Cortex of kidney (tissue), 1 donor: ENCODE results near the gene RPL41.
"Not testable (repeated sequence)": the region's sequence is repeated elsewhere in the genome, so short reads cannot be mapped to it uniquely, and the experiment has no call there.

Source experiments
- DNase-seq: peaks from one replicate; lab custom pipeline; 2025; lab: John Stamatoyannopoulos, UW

Gene RPL41

DNA sequence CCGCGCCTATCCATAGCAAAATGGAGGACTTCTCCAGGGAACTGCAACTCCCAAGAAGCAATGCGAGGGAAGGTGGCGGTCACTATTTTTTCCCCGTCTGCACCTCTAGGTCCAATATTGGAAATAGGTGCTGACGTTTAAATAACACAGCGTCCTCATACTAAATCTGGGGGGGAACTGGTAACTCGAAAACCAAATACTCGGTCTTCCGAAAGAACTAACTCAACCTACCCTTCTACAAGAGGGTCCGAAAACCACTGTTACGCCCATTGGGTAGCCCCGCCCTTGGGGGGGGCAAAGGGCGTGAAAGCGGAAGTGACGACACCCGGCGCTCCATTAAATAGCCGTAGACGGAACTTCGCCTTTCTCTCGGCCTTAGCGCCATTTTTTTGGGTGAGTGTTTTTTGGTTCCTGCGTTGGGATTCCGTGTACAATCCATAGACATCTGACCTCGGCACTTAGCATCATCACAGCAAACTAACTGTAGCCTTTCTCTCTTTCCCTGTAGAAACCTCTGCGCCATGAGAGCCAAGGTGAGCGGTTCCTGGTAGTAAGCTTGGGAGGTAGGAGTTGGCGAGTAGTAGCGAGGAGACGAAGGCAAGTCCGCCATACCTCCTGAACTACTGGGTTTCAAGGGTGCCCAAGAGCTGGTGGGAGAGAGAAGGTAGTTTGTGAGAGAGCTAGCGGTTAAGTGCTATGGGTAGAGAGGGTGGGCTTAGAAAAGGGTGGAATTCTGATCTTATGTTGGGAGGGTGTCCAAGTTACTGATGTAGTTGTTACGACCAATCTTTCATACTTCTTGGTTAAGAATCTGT is at the start of gene RPL41:
TSS of gene RPL41 (plus strand) at position 367 of the 815 bp plus-strand sequence.
- DNase-seq: no peak

DNA sequence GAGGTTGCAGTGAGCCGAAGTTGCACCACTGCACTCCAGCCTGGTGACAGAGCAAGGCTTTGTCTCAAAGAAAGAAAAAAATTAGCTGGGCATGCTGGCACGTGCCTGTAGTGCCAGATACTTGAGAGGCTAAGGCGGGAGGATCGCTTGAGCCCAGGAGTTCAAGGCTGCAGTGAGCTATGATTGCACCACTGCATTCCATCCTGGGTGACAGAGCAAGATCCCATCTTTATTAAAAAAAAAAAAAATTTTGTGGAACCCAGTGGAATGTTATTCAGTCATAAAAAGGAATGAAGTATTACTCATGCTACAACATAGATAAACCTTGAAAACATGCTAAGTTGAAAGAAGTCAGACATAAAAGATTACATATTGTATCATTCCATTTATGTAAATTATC is 44.8 kb upstream of the RPL41 start:
- DNase-seq: no peak

GRCh38 chr12:56074396-56074795 is 42.0 kb upstream of the RPL41 start:
- DNase-seq: no peak

DNA sequence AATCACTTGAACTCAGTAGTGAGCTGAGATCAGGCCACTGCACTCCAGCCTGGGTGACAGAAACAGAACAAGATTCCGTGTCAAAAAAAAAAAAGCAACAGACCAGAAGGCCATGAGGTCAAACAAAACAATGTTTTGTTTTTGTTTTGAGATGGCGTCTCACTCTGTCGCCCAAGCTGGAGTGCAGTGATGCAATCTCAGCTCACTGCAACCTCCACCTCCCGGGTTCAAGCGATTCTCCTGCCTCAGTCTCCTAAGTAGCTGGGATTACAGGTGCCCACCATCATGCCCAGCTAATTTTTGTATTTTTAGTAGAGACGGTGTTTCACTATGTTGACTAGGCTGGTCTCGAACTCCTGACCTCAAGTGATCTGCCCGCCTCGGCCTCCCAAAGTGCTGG is 38.5 kb upstream of the RPL41 start:
- DNase-seq: not testable (repeated sequence)

DNA sequence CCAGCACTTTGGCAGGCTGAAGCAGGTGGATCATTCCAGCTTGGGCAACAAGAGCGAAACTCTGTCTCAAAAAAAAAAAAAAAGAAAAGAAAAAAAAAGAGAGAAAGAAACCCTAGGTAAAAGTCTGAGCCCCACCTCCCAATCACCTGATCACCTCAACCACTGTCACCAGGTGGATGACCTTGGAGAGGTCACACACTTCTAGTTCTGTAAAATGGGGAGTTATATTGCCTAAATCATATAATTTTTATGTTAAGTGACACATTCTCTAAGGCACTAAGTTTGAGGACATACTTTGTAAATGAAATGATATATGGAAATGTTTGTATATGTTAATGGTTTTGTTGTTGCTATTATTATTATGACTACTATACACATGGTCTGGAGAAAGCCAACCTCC is 38.0 kb upstream of the RPL41 start:
- DNase-seq: no peak

GRCh38 chr12:56078931-56079722 is 37.3 kb upstream of the RPL41 start:
- peak; percentile 59 for DNase-seq

- DNase-seq: peak; percentile 59
These were observed 36.5 kb upstream of the RPL41 start, which contains the start of gene ERBB3 for GRCh38 chr12:56079723-56080555. TSS of gene ERBB3 (plus strand) at chr12:56080165. CDS start at chr12:56080301, 136 bp downstream.

- DNase-seq: no peak
These were observed 35.8 kb upstream of the RPL41 start for GRCh38 chr12:56080556-56081138.

DNA sequence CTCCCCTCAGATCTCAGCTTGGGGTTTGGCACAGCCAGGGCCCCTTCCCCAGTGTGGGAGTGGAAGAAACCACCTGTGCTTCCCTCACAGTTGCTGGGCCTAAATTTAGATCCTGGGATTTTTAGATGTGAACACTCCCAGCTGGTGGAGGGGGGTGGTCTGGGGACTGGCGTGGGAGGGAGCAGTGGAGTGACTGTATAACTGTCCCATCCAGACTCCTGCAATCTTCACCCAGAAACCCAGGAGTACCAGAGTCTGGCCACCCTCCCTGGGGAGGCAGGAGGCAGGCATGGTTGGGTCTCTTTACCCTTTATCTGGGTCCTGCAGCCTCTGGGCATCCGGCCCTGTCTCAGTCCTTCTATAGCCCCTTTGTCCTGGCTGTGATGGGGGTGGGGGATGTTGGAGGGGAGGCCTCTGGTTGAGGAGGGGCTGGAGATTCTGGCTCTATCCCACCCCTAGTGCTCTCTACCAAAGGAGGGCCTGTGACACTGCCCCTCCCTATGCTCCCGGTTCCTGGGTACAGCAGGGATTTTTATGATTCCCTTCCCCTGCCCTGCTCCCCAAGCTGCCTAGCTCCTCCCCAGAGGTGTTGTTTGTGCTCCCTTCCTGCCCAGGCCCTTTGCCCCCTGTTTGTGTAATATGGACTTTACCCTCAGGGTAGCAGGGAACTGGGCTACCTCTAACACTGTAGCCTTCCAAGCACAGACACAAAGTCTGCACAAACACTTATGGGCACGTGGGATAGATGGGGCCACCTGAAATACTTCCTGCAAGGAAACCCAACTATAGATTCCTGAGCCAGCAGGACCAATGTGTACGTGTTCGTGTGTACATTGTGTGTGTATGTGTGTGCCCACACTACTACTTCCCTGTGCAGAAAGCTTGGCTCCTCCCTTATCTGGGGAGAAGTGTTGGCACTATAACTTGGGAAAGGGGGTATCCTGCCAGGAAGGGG is 34.8 kb upstream of the RPL41 start:
- no peak for DNase-seq

DNA sequence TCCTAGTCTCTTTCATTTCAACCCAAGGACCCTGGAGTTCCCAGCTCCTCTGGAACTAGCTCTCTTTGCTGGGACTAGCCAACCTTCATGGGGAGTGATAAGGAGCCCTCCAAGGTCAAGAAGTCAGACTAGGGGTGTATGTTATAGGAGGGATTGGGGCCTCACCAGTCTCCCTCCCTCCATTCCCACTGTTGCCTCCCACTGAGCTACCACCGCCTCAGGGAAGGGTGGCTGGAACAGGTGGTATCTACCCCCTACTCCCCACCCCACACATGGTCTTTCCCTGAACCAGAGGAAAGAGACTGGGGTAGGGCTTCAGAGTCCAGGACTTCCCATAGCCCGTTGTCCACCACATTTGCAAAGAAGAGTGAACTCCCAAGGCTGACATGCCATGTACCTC is 34.1 kb upstream of the RPL41 start:
- no peak for DNase-seq

GRCh38 chr12:56082967-56083366 is 33.5 kb upstream of the RPL41 start:
- no peak for DNase-seq

- DNase-seq: no peak
These were observed 31.4 kb upstream of the RPL41 start for GRCh38 chr12:56084958-56085543.

DNA sequence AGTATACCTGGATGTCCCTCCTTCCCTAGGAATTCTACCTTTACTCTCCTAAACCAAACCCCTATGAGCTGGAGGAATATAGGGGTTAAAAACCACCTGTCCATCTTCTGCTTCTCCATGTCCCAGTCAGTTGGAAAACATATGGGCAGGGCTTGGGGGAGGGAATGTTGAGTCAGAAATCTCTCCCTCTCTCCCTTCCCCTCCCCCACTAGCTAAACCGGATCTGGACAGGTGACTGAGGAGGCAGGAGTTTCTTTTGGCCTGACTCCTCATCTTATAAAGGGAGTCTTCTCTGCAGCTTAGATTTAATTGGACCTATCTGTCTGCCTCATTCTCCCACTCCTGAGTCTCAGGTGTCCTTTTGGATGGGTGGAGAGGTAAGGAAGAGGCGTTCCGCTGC is 30.3 kb upstream of the RPL41 start:
- no peak for DNase-seq

GRCh38 chr12:56086608-56087007 is 29.8 kb upstream of the RPL41 start:
- DNase-seq: no peak

DNA sequence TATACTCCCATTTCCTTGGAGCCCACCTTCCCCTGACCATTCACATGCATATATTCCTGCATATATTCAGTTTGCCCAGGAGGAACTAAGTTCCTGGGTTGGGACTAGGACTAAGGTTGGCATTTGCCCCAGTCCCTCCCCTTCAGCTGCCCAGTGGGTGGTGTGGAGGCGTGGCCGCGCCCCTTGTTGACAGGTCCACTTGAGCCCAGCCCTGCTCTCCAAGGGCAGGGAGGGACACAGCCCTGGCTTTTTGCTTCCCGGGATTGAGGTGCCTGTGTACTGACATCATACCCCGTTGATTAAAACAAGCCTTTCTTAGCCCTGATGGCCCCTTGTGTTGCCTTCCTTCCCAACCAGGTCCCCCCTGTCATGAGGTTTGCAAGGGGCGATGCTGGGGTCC is 29.2 kb upstream of the RPL41 start:
- no peak for DNase-seq

- DNase-seq: no peak
These were observed 18.7 kb upstream of the RPL41 start for GRCh38 chr12:56097738-56098137.

DNA sequence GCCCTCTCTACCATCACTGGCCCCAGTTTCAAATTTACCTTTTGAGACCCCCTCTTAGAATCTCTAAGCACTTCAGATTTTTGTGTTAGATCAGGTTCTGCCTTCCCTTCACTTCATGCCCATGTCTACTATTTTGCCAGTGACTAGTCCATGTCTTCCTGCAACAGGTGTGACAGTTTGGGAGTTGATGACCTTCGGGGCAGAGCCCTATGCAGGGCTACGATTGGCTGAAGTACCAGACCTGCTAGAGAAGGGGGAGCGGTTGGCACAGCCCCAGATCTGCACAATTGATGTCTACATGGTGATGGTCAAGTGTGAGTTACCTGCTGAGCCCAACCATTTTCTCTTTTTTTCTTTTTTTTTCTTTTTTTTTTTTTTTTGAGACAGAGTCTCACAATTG is 17.8 kb upstream of the RPL41 start:
- DNase-seq: no peak

DNA sequence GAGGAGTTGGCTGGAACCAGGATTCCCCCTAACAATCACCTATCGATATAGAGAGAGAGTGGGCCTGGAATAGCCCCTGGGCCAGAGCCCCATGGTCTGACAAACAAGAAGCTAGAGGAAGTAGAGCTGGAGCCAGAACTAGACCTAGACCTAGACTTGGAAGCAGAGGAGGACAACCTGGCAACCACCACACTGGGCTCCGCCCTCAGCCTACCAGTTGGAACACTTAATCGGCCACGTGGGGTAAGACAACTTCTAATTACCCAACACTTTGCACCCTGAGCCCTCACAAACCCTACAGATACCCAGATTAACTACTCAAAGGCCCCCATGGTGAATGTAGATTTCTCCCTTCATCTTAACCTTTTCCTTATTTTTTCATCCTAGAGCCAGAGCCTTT is 16.6 kb upstream of the RPL41 start:
- DNase-seq: no peak

DNA sequence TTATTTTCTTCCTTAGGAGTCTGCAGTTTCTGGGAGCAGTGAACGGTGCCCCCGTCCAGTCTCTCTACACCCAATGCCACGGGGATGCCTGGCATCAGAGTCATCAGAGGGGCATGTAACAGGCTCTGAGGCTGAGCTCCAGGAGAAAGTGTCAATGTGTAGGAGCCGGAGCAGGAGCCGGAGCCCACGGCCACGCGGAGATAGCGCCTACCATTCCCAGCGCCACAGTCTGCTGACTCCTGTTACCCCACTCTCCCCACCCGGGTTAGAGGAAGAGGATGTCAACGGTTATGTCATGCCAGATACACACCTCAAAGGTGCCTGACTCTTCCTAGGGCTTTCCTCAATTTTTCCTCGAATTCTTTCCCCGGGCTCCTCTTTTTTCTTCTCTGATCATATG is 15.4 kb upstream of the RPL41 start:
- no peak for DNase-seq

GRCh38 chr12:56102683-56103065 is 13.8 kb upstream of the RPL41 start:
- no peak for DNase-seq
